ENCODE results near the gene HTT. TPM values are rescaled to one million over a fixed set of nuclear protein-coding genes. Genes with fewer than 3 reads are reported as not detected.

HTT gene
- total and polyA plus RNA-seq, 2 of the 8 experiments (the other 6 are each of a cell fraction or from before 2014, with no cell fraction given) = 24.0 to 71.0 TPM

- DNase-seq (ENCODE audit: low read depth in 1 of 2, low spot score in 2 of 2) = no peak
- Histone ChIP-seq H2AFZ (ENCODE audit: low read length) (no peak overlapping the region), H2BK5ac (ENCODE audit: low read depth, low read length) (no peak overlapping the region), H4K5ac (ENCODE audit: insufficient read length, low read depth, low read length) (no peak overlapping the region), H3K23me2 (ENCODE audit: low read depth, low read length) (no peaks in the 10 kb centered on the region), H3K18ac (ENCODE audit: extremely low read depth, low read length) (no peak overlapping the region), H2BK120ac (replicated peaks; ENCODE audit: low read depth, low read length) (no peak overlapping the region), H3K79me1 (ENCODE audit: low read depth, low read length) (no peaks in the 10 kb centered on the region), H4K91ac (replicated peaks; ENCODE audit: insufficient read length, low read length) (no peak overlapping the region), H3K4me2 (ENCODE audit: insufficient read depth in 1 of 2, low read depth in 2 of 2, low read length in 2 of 2) (no peak overlapping the region), H3K9ac (replicated peaks in 1 of 4; ENCODE audit: extremely low read depth in 1 of 4, low read depth in 3 of 4, low read length in 3 of 4) (no peak overlapping the region), H2AK5ac (ENCODE audit: low read depth, low read length) (no peak overlapping the region), H3K56ac (replicated peaks; ENCODE audit: insufficient read length, low read depth, low read length) (no peak overlapping the region), H3K36me3 (ENCODE audit: control insufficient read depth in 2 of 4, insufficient read depth in 4 of 4, low read length in 3 of 4) (peaks cover 22 to 59% (median 49%) of the 10 kb centered on the region in 4 experiments; a peak in 7 of 8 replicates), H2BK20ac (ENCODE audit: low read length) (no peak overlapping the region), H3K27me3 (replicated peaks in 1 of 4; ENCODE audit: control insufficient read depth in 3 of 4, extremely low read depth in 1 of 4, insufficient read depth in 3 of 4, low read length in 3 of 4) (no peaks in the 10 kb centered on the region), H3K9me3 (ENCODE audit: insufficient read depth in 2 of 2, low read depth in 1 of 2, low read length in 1 of 2) (no peaks in the 10 kb centered on the region), H4K8ac (ENCODE audit: extremely low read depth, insufficient read depth, low read length) (no peak overlapping the region), H3K4me1 (replicated peaks in 1 of 4; ENCODE audit: control insufficient read depth in 3 of 4, insufficient read depth in 4 of 4, low read length in 3 of 4) (no peaks in the 10 kb centered on the region), H2BK15ac (ENCODE audit: low read length) (no peak overlapping the region), H3K23ac (ENCODE audit: insufficient read length) (no peak overlapping the region), H3K14ac (ENCODE audit: insufficient read length) (no peak overlapping the region), H3K4ac (replicated peaks; ENCODE audit: insufficient read length, low read depth, low read length) (no peak overlapping the region), H3K27ac (ENCODE audit: low read depth, low read length) (no peak overlapping the region), H2BK12ac (ENCODE audit: low read depth, low read length) (no peak overlapping the region), H4K20me1 (replicated peaks in 1 of 2; ENCODE audit: control insufficient read depth in 1 of 2, insufficient read depth in 2 of 2, low read length in 2 of 2) (peaks cover 3 to 7% of the 10 kb centered on the region in 2 experiments), H3K79me2 (ENCODE audit: control insufficient read depth in 1 of 2, insufficient read depth in 2 of 2, low read length in 2 of 2) (no peaks in the 10 kb centered on the region), H3K4me3 (ENCODE audit: extremely low read depth in 1 of 4, insufficient read depth in 2 of 4, low read depth in 3 of 4, low read length in 4 of 4) (no peak overlapping the region)
- POLR2A ChIA-PET (ENCODE audit: partially characterized antibody) = no interaction called here
- CTCF ChIA-PET (ENCODE audit: partially characterized antibody) = interaction anchor here (0.8 kb wide), 1 partner anchor 104 kb away, joined by 3 read pairs; no protein-coding TSS in a partner anchor
- 88% methylated on average over 9 of the region's 9 CpGs; no CpG with 5 or more reads in 1 of the 2 experiments for WGBS, 2 experiments (ENCODE audit: extremely low coverage in 1 of 2, insufficient coverage in 1 of 2, insufficient read length in 1 of 2, insufficient replicate concordance in 2 of 2, low coverage in 1 of 2, low lambda C conversion rate in 2 of 2, missing lambda C conversion rate in 1 of 2)
- TF ChIP-seq CEBPB (IDR thresholded peaks at IDR 0.05; ENCODE audit: low read depth, low read length) (no peak), POLR2AphosphoS5 (IDR thresholded peaks at IDR 0.05; ENCODE audit: low read depth, low read length) (0 out of 2 replicates have a peak, but pooled peaks have one; percentile 26)
- FAIRE-seq = no peak
Observed at GRCh38 chr4:3219761-3220475, 145.4 kb downstream of the HTT start.
